Calu3 (cell line): ENCODE measurements around the gene STN1. TPM values are rescaled to one million over a fixed set of nuclear protein-coding genes. Genes with fewer than 3 reads are reported as not detected.

Experiments
- BruUV-seq: library from RNA; stranded (reverse); fragments of 400-500 nt; replicated peaks from 2 replicates; lab custom pipeline; 2021; lab: Mats Ljungman, UMichigan
- CTCF ChIA-PET: fragments of 300-600 bp; sonication (Branson Sonifier 250); formaldehyde crosslinking; loops from one replicate; lab custom pipeline; 2022; ENCODE audit warnings: antibody characterized with exemption; lab: Charles Lee
- DNase-seq: peaks from one replicate; pipeline ENCODE4 v3.0.0; 2022
- H3K27ac Mint-ChIP-seq: one replicate; pipeline ENCODE4 v1.8.0; 2022; ENCODE audit warnings: mixed read lengths; ENCODE audit not compliant: unreplicated experiment
- H3K27me3 Mint-ChIP-seq: one replicate; pipeline ENCODE4 v1.8.0; 2022; ENCODE audit warnings: mixed read lengths; ENCODE audit not compliant: unreplicated experiment
- H3K36me3 Mint-ChIP-seq: one replicate; pipeline ENCODE4 v1.8.0; 2022; ENCODE audit warnings: mild to moderate bottlenecking, moderate library complexity, mixed read lengths; ENCODE audit not compliant: insufficient read depth, unreplicated experiment
- H3K4me1 Mint-ChIP-seq: one replicate; pipeline ENCODE4 v1.8.0; 2022; ENCODE audit warnings: mild to moderate bottlenecking, low read depth, mixed read lengths; ENCODE audit not compliant: unreplicated experiment
- H3K4me3 Mint-ChIP-seq: one replicate; pipeline ENCODE4 v1.8.0; 2022; ENCODE audit warnings: mild to moderate bottlenecking, low read depth, moderate library complexity, mixed read lengths; ENCODE audit not compliant: unreplicated experiment
- H3K9me3 Mint-ChIP-seq: one replicate; pipeline ENCODE4 v1.8.0; 2022; ENCODE audit warnings: low read depth, mixed read lengths; ENCODE audit not compliant: unreplicated experiment
- CTCF ChIP-seq: fragments of 200-600 bp; IDR thresholded peaks from one replicate; pipeline ENCODE4 v1.8.0; 2022; ENCODE audit warnings: antibody characterized with exemption; ENCODE audit not compliant: unreplicated experiment
- intact Hi-C: fragments of 100-400 bp; cut with micrococcal nuclease; formaldehyde crosslinking; loops from one replicate; pipeline ENCODE4 v1.10.0; 2022; ENCODE audit not compliant: unreplicated experiment
- total RNA-seq: library from RNA; stranded (reverse); gene quantifications from 2 replicates; pipeline ENCODE4 v1.2.3, GENCODE V29; 2022

The STN1 gene
- total RNA-seq, 1 experiment from 2014 or later = 13.1 TPM

GRCh38 chr10:103839872-103840739, 77.9 kb downstream of the STN1 start:
- no peaks in the 10 kb centered on the region for H3K4me1 Mint-ChIP-seq
- no TSS peak for BruUV-seq
- no peak overlapping the region for H3K4me3 Mint-ChIP-seq
- H3K36me3 Mint-ChIP-seq = no peaks in the 10 kb centered on the region
- intact Hi-C loops = no loop called here
- TF ChIP-seq CTCF = no peak
- peaks cover 47% of the 10 kb centered on the region for H3K27me3 Mint-ChIP-seq
- H3K27ac Mint-ChIP-seq = no peak overlapping the region
- CTCF ChIA-PET = no interaction called here
- H3K9me3 Mint-ChIP-seq = no peaks in the 10 kb centered on the region
- no peak for DNase-seq

- no peak overlapping the region for H3K27ac Mint-ChIP-seq
- DNase-seq = no peak
- H3K4me3 Mint-ChIP-seq = no peak overlapping the region
- H3K36me3 Mint-ChIP-seq = no peaks in the 10 kb centered on the region
- no peak for TF ChIP-seq CTCF
- BruUV-seq = no TSS peak
- H3K4me1 Mint-ChIP-seq = no peaks in the 10 kb centered on the region
- CTCF ChIA-PET = no interaction called here
- no peaks in the 10 kb centered on the region for H3K9me3 Mint-ChIP-seq
- H3K27me3 Mint-ChIP-seq = peaks cover 47% of the 10 kb centered on the region
- intact Hi-C loops = no loop called here
Measured at GRCh38 chr10:103839519-103839871, 78.5 kb downstream of the STN1 start.

GRCh38 chr10:103838862-103839518, 79.0 kb downstream of the STN1 start:
- CTCF ChIA-PET = no interaction called here
- intact Hi-C loops = no loop called here
- Mint-ChIP-seq H3K4me3 (no peak overlapping the region), H3K9me3 (no peaks in the 10 kb centered on the region), H3K36me3 (no peaks in the 10 kb centered on the region), H3K4me1 (no peaks in the 10 kb centered on the region), H3K27me3 (peaks cover 47% of the 10 kb centered on the region), H3K27ac (no peak overlapping the region)
- TF ChIP-seq CTCF = no peak
- no TSS peak for BruUV-seq
- DNase-seq = no peak

- no peaks in the 10 kb centered on the region for H3K4me1 Mint-ChIP-seq
- H3K27ac Mint-ChIP-seq = no peak overlapping the region
- intact Hi-C loops = no loop called here
- H3K27me3 Mint-ChIP-seq = peaks cover 45% of the 10 kb centered on the region
- BruUV-seq = no TSS peak
- H3K9me3 Mint-ChIP-seq = no peaks in the 10 kb centered on the region
- H3K36me3 Mint-ChIP-seq = no peaks in the 10 kb centered on the region
- no peak overlapping the region for H3K4me3 Mint-ChIP-seq
- DNase-seq = no peak
- CTCF ChIA-PET = no interaction called here
- TF ChIP-seq CTCF = no peak
Measured at GRCh38 chr10:103838070-103838395, 80.0 kb downstream of the STN1 start.
